Measurements from ENCODE around the gene PRPF19.

PRPF19 gene

DNA sequence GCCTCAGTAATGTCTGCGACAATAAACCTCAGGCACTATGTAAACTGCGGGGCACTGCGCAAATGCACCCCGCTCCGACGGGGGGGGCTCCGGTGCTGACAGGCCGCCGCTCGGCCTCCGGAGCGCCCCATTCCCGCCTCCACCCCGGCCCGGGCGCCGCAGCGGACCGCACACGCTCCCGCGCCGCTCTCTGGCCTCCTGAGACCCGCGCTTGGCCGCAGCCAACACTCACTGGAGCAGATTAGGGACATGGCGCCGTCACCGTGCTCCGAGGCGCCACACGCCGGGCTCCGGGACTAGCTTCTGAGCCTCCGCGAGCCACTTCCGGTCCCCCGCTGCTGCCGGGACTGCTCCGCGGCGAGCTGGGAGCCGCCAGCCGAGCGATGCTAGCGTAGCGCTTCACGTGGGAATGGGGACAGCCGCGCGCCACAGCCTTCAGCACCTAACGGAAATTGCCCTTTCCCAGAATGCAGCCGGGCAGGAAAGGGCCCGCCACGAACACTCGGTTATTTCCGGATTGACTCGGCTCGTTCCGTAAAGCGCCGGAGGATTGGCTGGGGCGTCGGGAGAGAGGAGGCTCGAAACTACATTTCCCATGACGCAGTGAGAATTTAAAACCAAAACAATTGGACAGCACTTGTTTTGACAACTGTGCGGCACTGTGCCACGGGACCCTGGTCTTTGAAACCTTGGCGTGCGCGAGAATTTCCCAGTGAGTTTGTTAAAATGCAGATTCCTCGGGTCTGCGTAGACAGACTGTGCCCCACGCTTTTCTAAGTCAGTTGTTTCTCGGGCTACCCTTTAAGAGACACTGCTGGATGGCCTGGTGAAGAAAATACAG is at the start of gene PRPF19:
Gene PRPF19, minus strand, starts transcription at position 454 of the 841 bp plus-strand sequence. Its CDS starts 203 bp downstream, at position 251.
- peak; percentile 96 to 99 (median 98) for DNase-seq

DNA sequence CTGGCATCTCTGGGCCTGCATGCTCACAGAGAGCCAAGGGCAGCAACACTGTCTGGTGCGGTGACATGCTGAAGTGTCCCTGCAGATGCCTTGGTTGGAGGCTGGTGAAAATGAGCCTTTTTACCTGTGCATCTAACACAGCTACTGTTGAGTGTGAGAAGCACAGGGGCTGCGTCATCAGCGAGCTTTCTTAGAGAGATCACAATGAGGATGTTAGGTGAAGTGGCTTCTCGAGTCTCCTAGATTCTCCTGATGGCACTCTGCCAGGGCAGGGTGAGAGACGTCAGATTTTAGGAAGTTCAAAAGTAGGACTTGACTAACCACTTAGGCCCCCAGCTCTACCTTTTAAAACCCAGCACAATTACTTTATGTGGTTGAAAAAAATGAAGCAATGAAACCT is 49.2 kb upstream of the PRPF19 start:
- no peak for DNase-seq

DNA sequence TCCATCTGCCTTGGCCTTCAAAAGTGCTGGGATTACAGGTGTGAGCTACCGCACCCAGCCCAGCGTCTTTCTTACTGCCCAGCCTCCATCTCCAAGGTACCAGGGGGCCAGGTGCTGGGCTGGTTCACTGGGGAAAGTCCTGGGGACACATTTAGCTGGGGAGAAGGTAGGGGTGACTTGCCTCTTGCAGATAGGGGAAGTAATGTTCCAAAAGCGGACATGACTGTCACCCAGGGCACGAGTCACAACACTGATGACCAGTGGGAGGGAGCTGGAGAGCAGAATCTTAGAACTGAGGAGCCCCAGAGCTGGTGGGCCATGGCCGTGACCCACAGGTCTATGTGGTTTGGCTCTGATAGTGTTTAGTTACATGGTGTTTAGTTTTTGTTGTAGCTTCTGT is 48.0 kb upstream of the PRPF19 start:
- no peak for DNase-seq

DNA sequence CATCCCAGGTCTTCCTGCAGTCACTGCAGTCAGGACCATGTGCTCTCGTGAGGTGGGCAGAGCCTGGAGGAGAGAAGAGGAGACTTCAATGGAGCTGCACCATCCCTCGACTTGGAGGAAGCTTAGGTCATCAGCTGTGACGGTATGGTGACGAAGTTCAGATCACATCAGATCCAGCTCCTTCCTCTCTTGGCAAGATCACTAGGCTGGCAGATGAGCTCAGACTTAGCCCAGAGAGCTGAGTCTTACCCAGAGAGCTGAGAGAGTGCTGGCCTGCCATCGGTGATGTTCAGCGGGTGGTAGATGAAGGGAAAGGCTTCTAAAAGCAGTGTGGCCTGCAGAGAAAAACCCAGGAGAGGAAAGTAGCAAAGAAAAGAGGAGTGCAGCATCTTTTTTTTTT is 47.4 kb upstream of the PRPF19 start:
- DNase-seq, result no peak

DNA sequence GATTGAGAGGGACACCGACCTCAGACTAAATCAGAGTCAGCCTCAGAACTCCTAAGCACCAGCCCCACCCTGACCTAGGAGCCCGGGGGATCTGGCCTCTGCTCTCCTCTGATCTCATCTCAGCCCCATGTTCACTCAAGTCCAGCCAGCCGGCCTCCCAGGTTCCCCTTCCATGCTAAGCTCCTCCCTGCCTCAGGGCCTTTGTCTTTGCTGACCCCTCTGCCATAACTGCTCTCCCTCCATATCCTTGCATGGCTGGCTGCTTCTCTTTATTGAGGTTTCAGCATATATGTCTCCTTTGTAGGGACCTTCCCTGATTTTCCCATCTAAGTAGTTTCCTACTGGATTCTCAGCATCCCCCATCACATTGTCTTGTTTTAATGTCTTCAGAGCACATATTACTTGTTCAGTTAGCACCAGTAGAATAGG is 46.4 kb upstream of the PRPF19 start:
- DNase-seq, result no peak

DNA sequence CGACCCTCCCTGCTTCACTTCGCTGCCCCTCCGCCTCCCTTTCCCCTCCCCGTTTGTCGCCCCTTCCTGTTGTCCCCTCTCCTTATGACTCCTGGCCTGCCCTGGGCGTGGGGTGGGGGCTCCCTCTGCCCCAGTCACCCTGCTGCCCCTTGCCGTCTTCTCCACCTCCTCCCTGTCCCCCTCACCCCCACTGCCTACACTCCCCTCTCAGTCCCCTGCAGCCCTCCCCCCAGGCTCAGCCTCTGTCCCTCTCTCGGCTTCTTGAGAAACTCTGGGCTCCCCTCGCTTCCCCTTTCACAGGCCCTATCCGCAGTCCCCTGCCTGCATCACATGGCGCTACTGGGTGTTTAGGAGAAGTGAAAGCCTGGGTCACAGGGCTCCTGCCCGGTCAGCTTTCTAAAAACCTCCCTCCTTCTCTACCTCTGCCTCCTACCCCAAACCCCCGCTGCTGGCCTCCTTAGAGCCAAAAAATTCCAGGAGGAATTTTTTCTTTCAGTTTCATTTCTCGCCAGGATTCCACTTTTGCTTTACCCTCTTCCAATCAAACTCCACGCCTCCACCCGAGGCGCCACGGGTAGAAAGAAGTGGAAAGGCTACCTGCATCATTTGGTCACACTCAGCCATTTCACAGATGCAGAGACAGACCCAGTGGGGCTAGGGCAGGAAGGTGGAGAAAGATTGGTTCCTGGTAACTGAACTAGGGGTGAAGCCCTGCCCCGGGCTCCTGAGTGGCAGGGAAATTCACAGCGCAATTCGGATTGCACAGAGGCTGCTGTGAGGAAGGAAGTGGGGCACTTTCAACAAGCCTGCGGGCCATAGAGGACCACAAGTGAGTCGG is 45.7 kb upstream of the PRPF19 start, which contains the start of gene SLC15A3:
Gene SLC15A3, minus strand, starts transcription at position 273 of the 838 bp plus-strand sequence. CDS start 625 bp downstream, outside the sequence.
- peak; percentile 24 to 63 (median 36) for DNase-seq

DNA sequence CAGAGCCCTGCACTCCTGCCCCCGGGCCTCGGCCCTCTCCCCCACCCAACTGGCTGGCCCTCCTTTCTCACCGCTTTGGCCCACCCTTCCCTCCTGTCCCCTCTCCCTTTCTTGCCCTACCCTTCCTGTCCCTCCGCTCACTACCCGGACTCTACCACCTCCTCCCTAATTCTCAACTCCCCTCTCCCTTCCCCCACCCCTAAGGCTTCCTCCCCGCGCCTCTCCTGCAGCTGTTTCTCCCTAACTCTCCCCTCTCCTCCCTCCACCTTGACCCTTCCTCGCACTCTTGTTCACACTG is 45.2 kb upstream of the PRPF19 start:
- peak in 1 of 6 experiments; percentile 54 for DNase-seq

DNA sequence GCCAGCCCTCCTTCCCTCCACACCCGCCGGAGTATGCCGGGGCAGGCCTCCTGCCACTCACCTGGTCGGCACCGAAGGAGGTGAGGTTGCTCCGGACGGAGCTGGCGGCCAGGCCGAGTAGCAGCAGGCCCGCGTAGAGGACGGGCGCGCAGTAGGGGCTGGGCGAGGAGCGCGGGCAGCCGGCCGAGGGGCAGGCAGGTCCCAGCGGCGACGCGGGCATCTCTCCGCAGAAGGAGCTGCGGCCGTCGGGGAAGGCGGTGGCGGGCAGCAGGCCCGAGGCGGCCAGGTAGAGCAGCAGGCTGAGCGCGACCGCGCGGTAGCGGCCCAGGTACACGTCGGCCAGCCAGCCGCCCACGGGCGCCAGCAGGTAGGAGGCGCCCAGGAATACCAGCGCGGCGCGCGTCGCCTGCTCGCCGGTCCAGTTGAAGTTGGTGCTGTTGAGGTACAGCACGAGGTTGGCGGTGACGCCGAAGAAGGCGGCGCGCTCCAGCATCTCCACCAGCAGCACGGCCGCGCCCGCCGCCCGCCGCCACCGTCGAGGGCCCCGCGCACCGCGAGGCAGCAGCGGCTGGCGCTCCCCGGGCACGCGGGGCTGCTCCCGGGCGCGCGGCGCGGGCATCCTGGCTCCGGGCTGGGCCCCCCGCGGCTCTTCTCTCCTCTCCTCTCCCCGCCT is 44.7 kb upstream of the PRPF19 start:
- DNase-seq, result peak; percentile 16 to 54 (median 29)

DNA sequence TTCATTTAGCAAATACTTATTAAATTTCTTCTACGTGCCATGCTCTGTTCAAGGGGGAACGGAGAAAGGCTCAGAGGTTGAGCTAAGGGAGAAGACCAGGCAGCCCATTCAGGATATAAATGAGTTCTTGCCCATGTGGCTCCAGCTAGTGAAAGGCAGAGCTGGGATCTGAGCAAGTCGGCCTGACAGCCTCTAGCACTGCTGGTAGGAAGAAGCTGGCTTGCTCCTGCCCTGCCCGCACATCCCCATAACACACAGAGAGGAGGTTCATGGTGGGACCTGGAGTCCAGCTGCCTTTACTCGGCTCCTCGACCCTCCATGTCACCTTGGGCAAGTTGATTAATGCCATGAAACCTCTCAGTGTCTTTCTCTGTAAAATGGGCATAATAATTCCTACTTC is 43.6 kb upstream of the PRPF19 start:
- DNase-seq, result no peak

DNA sequence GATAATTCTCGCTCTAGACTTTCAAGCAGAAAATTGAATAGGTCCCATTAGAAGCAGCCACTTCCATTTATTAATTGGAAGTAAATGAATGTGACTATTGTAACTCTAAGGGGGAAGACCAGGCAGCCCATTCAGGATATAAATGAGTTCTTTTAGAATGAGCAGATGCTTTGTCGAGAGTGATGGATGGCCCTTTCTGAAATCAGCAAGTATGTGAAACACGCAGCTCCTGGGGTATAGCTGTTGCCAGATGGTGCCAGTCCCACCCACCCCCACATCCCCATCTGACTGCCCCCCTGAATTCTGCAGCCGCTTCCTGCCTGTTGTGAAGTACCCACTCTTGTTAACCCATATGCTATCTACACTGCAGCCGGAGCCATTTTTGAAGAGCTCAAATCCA is 41.9 kb upstream of the PRPF19 start:
- no peak for DNase-seq

DNA sequence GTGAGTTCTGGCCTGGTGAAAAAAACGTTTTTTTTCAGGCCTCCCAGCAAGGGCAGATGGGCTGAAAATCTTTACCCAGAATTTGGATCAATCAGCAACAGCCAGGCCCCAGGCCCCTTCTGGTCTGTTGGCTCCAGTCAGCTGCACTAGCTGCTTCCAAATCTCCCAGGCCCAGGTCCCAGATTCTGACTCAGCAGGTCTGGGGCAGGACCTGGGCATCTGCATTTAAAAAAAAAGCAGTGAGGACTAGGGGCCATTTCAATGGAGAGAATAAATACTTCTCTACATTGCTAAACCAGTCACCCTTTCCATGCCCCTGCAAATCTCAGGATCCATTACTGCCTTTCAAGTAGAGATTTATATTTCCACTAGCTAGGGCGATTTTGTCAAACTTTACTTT is 41.3 kb upstream of the PRPF19 start:
- no peak for DNase-seq

DNA sequence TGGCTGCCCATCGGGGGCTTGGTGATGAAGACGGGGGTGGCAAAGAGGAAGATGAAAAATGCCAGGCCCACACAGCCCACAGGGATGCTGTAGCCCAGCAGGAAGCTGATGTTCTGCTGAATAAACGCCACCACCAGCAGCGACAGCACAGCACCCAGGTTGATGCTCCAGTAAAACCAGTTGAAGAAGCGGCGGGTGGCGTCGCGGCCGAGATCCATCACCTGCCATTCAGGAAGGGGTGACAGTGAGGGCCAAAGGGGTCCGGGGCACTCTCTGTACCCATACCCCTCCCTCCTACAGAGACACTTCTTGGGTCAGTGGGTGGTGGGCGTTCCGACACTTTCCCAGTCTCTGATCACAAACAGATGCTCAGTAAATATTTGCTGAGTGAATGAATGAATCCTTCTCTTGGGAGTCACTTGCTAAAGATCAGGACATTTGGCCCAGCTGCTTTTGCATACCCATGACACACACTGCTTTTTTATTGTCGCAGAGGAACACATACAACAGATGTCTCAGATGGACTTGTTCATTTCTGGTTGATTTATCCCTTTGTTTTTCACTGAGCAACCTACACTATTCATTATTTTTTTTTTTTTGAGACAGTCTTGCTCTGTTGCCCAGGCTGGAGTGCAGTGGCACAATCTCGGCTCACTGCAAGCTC is 40.3 kb upstream of the PRPF19 start:
- no peak for DNase-seq

DNA sequence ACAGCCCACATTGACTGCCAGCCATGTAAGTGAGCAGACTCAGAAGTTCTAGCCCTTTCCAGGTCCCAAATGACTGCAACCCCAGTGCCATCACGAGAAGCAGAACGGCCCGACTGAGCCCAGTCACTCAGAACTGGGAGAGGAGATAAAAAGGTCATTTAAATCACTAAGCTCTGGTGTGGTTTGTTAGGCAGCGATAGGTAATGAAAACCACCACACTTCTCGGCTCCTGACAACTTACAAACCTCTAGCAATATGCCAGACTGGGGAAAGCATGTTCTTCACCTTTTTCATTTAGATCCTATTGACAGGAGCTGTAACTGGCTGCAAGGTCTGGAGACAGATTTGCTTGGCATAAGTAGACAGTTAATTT is 38.9 kb upstream of the PRPF19 start:
- no peak for DNase-seq

DNA sequence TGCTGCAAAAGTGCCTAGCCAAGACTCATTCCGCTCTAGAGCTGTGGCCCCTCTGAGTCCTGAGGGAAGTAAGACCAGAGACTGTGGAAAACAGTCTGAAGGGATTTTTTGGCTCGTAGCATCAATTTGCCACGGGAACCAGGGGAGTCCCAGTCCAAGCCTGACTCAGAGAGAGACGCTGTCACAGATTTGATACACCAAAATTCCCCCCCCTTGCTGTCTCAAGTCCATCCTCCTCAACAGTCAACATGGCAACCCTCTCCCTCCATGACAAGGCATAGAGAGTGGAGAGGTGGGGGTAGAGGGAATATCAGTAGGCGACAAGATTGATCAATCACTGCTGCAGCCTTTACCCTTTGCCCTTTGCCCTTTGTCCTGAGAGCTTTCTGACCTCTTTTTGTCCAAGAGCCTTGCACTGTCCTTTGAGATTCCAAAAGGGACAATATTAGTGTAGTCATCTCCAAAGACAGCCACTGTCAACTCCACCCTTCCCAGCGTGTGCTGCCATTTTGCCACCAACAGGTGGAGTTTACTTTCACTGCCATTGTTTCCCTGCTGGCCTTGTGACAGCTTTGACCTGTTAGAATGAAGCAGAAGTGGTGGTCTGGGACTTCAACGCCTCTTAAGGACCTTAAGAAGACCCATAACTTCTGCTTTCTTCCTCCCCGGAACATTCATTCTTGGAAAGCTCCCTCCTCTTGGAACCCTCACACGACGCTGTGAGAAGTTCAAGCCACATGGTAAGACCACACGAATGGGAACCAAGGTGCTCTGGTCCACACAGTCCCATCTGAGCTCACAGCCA is 38.3 kb upstream of the PRPF19 start:
- no peak for DNase-seq

DNA sequence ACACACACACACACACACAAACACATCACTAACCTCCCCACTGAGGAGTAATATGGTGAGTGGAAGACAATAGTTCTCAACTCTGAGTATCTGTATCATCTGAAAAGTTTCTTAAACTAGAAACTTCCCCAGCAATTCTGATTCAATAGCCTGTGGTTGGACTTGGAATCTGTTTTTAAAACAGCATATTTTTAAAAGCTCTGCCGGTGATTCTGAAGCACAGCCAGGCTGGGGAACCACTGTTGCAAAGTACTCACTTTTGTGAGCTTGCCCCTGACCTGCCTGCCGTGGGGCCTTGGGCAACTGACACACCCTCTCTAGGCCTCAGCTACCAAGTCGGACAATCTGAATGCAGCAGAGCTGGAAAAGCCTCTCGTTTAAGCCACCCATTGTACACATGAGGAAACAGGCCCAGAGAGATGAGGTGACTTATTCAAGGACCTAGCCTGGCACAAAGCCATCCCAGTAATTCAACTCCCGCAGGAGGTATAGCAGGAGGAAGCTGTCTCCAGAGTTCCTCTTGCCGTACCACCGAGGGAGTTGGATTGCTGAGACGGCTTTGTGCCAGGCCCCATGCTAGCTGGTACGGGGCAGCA is 36.7 kb upstream of the PRPF19 start:
- DNase-seq, result no peak

DNA sequence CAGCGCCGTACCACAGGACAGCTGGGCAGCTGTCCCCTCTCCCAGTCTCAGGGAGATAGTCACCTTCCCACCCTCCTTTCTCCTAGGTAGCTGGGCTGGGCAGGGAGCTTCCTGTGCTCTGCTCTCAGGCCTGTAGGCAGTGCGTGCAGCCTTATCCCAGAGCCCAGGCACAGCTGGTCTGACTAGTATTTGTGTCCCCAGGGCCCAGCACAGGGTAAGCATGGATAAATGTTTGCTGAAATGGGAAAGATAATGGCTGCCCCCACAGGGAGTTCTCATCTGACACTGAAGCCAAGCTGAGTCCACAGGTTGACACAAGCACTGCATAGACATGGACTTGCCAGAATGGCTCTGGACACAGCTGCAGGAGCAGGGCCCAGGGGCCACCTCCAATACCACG is 35.8 kb upstream of the PRPF19 start:
- no peak for DNase-seq

DNA sequence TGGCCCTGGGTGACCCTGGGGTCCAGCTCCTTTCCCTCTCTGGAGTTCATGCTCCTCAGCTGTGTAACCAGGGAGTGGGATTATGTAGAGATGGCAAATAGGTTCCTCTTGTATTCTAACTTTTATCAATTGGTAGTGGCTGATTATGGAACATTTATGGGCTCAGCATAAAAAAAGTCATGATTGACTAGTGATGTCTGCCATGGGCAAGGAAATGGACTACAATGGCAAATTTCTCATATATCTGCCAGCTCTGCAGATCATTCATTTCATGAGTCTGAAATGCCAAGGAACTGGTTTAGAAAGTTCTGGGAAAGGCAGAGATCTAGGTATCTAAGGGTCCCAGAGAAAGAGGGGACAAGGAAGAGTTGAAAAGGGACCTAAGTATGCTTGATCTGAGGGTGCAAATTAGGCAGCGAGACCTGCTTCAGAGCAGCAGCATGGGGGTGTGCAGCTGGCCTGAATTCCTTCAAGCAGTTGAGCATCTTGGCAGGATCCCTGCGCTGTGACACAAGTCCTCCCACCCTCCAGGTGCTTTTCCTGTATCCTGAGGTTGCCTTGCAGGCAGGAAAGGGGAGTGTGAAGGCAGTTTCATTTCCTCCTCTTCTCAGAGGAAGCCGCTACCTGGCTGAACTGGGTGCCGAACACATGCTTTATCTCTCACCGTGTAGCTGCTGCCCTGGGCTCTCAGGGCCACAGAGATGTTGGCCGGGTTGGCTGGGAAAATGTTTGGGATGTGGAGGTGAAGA is 35.2 kb upstream of the PRPF19 start:
- DNase-seq, result no peak

DNA sequence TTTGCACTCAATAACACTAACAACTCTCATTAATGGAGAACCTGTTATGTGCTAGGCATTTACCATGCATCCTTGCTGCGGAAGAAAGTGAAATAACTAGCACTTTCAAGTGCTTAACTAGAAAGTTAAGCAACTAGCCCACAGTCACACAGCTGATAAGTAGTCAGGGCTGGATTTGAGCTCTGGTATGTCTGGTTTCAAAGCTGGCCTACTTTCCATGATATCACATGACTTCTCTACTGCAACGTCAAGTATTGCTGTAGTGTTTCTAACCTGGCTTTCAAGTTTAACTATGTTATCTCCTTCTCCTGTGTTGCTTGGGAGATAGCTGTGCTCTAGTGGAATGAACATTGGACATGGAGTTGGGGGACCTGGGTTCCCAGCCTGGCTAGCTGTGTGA is 33.5 kb upstream of the PRPF19 start:
- DNase-seq, result no peak

DNA sequence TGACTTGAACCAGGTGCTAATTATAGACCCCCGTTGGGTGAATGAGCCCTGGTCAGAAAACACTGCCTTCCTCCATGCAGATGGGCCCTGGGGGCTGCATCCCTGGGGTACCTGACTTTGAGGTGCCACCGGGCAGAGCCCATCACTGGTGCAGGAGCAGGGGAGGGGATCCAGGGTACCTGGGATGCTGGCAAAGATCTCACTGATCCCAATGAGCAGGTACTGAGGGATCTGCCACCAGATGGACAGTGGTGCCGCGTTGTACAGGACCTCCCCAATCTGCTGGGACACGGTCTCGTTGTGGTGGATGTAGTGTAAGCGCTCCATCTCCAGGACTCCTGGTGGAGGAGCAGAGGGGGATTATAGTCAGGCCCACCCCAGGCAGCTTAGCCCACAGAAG is 32.9 kb upstream of the PRPF19 start:
- no peak for DNase-seq

DNA sequence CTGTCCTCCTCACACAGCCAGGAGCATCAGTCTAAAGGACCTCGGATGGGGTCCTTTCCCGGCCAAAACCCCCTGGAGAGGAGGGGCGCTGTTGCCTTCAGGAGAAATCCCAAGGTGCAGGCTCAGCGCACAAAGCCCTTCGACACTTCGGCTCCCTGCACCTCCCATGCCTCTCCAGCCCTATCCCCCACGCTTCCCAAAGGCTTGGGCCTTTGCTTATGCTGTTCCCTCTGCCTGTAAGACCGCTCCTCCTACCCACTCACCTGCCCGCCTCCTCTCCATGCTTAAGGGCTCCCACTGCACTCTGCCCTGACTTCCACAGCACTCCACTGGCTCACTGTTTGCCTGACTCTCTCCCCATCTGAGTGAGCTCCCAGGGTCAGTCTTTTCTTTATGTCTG is 32.1 kb upstream of the PRPF19 start:
- no peak for DNase-seq

DNA sequence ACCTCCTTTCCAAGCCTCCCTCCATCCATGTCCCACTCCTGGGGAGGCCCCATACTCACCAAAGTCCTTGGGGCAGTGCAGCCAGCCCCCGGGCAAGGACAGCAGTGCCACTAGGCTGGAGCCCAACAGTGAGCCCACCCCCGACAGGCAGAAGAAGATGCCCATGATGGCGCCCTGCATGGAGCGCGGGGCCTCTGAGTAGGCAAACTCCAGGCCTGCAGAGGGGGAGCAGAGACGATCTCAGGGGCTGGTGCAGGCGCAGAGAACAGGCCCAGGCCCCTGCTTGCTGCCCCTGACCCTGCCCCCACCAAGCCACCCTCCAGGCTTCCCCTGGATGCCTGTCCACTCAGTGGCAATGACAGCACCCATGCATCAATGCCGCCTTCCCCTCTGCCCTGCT is 31.4 kb upstream of the PRPF19 start:
- no peak for DNase-seq

Data from stimulated activated naive CD4-positive, alpha-beta T cell (primary cell).